Natural killer cell treated with Interleukin-12 subunit alpha and Interleukin-12 subunit beta and Interleukin-15 and Interleukin-18, amount 100 ng/mL, for 72 hours (primary cell): ENCODE results near the gene MAGOH. TPM values are rescaled to one million over a fixed set of nuclear protein-coding genes. Genes with fewer than 3 reads are reported as not detected.
A peak's percentile ranks its signal among the peaks of the same experiment; 100 is the strongest.

Source experiments
- ATAC-seq, 2 donors: fragments of 150-1000 bp; cut with Tn5 transposase in 1 of 2; sonication (Bioruptor Pico), chemical (Tn5 transposase) in 1 of 2; 2 replicates each; pipeline ENCODE4 v1.10.0; 2021
- DNase-seq: peaks from one replicate; pipeline ENCODE4 v3.0.0; 2022; ENCODE audit warnings: low spot score
- H3K27ac Mint-ChIP-seq, 2 donors: 1 replicate in 1 of 2; 2 replicates in 1 of 2; pipeline ENCODE4 v1.8.0; 2022; ENCODE audit warnings: mixed read lengths in 2 of 2, mild to moderate bottlenecking in 1 of 2, moderate library complexity in 1 of 2
- H3K27me3 Mint-ChIP-seq, 2 donors: 1 replicate in 1 of 2; 2 replicates in 1 of 2; pipeline ENCODE4 v1.8.0; 2022; ENCODE audit warnings: mixed read lengths in 2 of 2
- H3K36me3 Mint-ChIP-seq: one replicate; pipeline ENCODE4 v1.8.0; 2022; ENCODE audit warnings: mixed read lengths
- H3K4me1 Mint-ChIP-seq, 2 donors: 1 replicate in 1 of 2; 2 replicates in 1 of 2; pipeline ENCODE4 v1.8.0; 2022; ENCODE audit warnings: low read depth in 2 of 2, mixed read lengths in 2 of 2, mild to moderate bottlenecking in 1 of 2
- H3K4me3 Mint-ChIP-seq: one replicate; pipeline ENCODE4 v1.8.0; 2022; ENCODE audit warnings: mixed read lengths
- H3K9me3 Mint-ChIP-seq: 2 replicates; pipeline ENCODE4 v1.8.0; 2022; ENCODE audit warnings: mixed read lengths
- total RNA-seq, 2 donors: library from RNA; stranded (reverse); gene quantifications; one replicate each; pipeline ENCODE4 v1.2.3, GENCODE V29; 2022

MAGOH gene
- total RNA-seq, 2 donors from 2014 or later: 62.6 to 65.4 TPM

- no peak overlapping the region for H3K27ac Mint-ChIP-seq
- no peaks in the 10 kb centered on the region for H3K27me3 Mint-ChIP-seq
- H3K36me3 Mint-ChIP-seq: peaks cover 31% of the 10 kb centered on the region
- DNase-seq (peak; percentile 8), ATAC-seq (no peak)
- H3K4me3 Mint-ChIP-seq: no peak overlapping the region
- H3K4me1 Mint-ChIP-seq: no peaks in the 10 kb centered on the region
- no peaks in the 10 kb centered on the region for H3K9me3 Mint-ChIP-seq
Observed at GRCh38 chr1:53260631-53261247, 22.4 kb upstream of the MAGOH start.

GRCh38 chr1:53259932-53260331 lies 21.6 kb upstream of the MAGOH start:
- H3K27ac Mint-ChIP-seq: no peak overlapping the region
- peaks cover 24% of the 10 kb centered on the region for H3K36me3 Mint-ChIP-seq
- H3K4me1 Mint-ChIP-seq: no peaks in the 10 kb centered on the region
- ATAC-seq (no peak), DNase-seq (no peak)
- H3K9me3 Mint-ChIP-seq: no peaks in the 10 kb centered on the region
- no peaks in the 10 kb centered on the region for H3K27me3 Mint-ChIP-seq
- no peak overlapping the region for H3K4me3 Mint-ChIP-seq

GRCh38 chr1:53258216-53258615 lies 19.9 kb upstream of the MAGOH start:
- H3K27ac Mint-ChIP-seq: peak overlapping the region in 1 of 2 donors; percentile 17
- H3K4me1 Mint-ChIP-seq: no peaks in the 10 kb centered on the region
- H3K27me3 Mint-ChIP-seq: no peaks in the 10 kb centered on the region
- H3K9me3 Mint-ChIP-seq: no peaks in the 10 kb centered on the region
- ATAC-seq (no peak), DNase-seq (peak; percentile 5)
- H3K36me3 Mint-ChIP-seq: peaks cover 18% of the 10 kb centered on the region
- H3K4me3 Mint-ChIP-seq: no peak overlapping the region

GRCh38 chr1:53257454-53258081 lies 19.2 kb upstream of the MAGOH start:
- Mint-ChIP-seq H3K27me3 (no peaks in the 10 kb centered on the region), H3K4me1 (no peaks in the 10 kb centered on the region), H3K36me3 (peaks cover 18% of the 10 kb centered on the region), H3K27ac (peak overlapping the region in 1 of 2 donors; percentile 17), H3K4me3 (no peak overlapping the region), H3K9me3 (no peaks in the 10 kb centered on the region)
- ATAC-seq (no peak), DNase-seq (no peak)

DNA sequence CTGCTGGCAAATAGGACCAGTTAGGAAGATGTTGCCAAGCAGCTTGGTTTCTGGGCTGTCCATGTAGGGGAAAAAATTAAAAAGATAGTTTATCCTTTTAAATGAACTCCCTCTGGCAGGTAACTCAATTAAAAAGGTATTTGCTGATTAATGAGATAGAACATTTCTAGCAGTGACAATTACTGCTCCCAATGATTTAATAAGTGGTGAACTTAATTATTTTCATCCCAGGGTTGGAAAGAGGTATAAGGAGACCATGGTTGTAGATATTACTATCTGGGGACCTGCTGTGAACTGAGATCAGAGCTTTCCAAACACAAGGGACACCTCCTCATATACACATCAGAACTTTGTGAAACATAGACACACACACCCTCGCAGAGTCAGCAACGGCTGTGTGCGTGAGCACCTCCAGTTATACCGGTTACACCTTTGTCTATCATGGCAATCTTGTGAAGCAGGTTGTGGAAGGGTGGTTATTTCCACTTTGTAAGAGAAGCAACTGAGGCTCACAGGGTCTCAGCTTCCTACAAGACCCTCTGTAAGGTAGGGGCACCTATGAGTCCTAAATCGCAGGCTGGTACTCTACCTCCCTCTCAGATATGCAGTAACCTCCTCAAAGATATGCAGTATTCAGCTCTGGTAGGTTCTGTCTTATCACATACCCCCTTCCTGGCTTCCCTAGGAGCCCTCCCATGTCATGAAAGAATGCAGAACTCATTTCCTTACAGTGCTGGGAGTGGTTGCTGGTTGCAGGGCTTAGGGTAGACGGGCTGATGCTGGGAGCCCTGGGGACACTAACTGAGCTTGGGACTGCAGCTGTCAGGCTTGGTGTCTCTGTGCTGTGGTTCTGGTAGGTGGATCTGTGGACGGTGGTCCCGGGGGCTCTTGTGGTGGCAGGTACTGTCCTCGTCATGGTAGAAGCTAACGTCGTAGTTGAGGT lies 18.5 kb upstream of the MAGOH start:
- H3K27ac Mint-ChIP-seq: no peak overlapping the region
- no peaks in the 10 kb centered on the region for H3K9me3 Mint-ChIP-seq
- H3K4me3 Mint-ChIP-seq: no peak overlapping the region
- peaks cover 18% of the 10 kb centered on the region for H3K36me3 Mint-ChIP-seq
- peak; percentile 29 for DNase-seq
- ATAC-seq: no peak
- no peaks in the 10 kb centered on the region for H3K27me3 Mint-ChIP-seq
- H3K4me1 Mint-ChIP-seq: no peaks in the 10 kb centered on the region

GRCh38 chr1:53255031-53255430 lies 16.7 kb upstream of the MAGOH start:
- peaks cover 25% of the 10 kb centered on the region for H3K36me3 Mint-ChIP-seq
- DNase-seq: peak; percentile 2
- H3K4me3 Mint-ChIP-seq: no peak overlapping the region

GRCh38 chr1:53254011-53254640 lies 15.8 kb upstream of the MAGOH start:
- Mint-ChIP-seq H3K36me3 (peaks cover 33% of the 10 kb centered on the region), H3K4me1 (no peaks in the 10 kb centered on the region), H3K9me3 (no peaks in the 10 kb centered on the region), H3K27ac (no peak overlapping the region), H3K4me3 (no peak overlapping the region), H3K27me3 (no peaks in the 10 kb centered on the region)
- DNase-seq (no peak), ATAC-seq (peak; percentile 36 to 44)

More at GRCh38 chr1:53255031-53255430, 16.7 kb upstream of the MAGOH start:
- H3K27me3 Mint-ChIP-seq: no peaks in the 10 kb centered on the region
- H3K4me1 Mint-ChIP-seq: no peaks in the 10 kb centered on the region
- H3K27ac Mint-ChIP-seq: no peak overlapping the region
- ATAC-seq: no peak
- no peaks in the 10 kb centered on the region for H3K9me3 Mint-ChIP-seq

- H3K4me3 Mint-ChIP-seq: no peak overlapping the region
- no peaks in the 10 kb centered on the region for H3K9me3 Mint-ChIP-seq
- DNase-seq: no peak
- no peaks in the 10 kb centered on the region for H3K4me1 Mint-ChIP-seq
- H3K27ac Mint-ChIP-seq: no peak overlapping the region
- no peaks in the 10 kb centered on the region for H3K27me3 Mint-ChIP-seq
- peaks cover 21% of the 10 kb centered on the region for H3K36me3 Mint-ChIP-seq
- no peak for ATAC-seq
Observed at GRCh38 chr1:53250325-53250724, 12.0 kb upstream of the MAGOH start.

DNA sequence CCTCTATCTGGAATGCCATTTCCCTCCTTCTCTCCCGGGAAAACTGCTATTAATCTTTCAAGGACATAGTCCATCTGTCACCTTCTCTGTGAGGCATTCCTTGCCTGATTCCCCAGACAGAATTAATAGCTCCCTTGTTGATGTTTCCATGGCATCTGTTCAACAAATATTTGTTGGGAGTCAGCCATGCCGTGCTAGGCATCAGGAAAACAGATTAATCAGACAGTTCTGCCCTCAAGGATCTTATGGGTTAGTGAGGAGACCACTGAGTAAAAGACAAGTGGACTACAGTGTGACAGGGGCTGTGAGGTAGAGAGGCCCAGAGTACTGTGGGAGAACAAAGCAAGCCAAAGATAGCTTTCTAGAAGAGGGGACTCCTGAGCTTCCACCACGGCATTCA lies 11.4 kb upstream of the MAGOH start:
- H3K4me3 Mint-ChIP-seq: no peak overlapping the region
- DNase-seq (no peak), ATAC-seq (no peak)
- H3K27me3 Mint-ChIP-seq: no peaks in the 10 kb centered on the region
- H3K36me3 Mint-ChIP-seq: peaks cover 21% of the 10 kb centered on the region
- H3K27ac Mint-ChIP-seq: no peak overlapping the region
- H3K9me3 Mint-ChIP-seq: no peaks in the 10 kb centered on the region
- H3K4me1 Mint-ChIP-seq: no peaks in the 10 kb centered on the region

DNA sequence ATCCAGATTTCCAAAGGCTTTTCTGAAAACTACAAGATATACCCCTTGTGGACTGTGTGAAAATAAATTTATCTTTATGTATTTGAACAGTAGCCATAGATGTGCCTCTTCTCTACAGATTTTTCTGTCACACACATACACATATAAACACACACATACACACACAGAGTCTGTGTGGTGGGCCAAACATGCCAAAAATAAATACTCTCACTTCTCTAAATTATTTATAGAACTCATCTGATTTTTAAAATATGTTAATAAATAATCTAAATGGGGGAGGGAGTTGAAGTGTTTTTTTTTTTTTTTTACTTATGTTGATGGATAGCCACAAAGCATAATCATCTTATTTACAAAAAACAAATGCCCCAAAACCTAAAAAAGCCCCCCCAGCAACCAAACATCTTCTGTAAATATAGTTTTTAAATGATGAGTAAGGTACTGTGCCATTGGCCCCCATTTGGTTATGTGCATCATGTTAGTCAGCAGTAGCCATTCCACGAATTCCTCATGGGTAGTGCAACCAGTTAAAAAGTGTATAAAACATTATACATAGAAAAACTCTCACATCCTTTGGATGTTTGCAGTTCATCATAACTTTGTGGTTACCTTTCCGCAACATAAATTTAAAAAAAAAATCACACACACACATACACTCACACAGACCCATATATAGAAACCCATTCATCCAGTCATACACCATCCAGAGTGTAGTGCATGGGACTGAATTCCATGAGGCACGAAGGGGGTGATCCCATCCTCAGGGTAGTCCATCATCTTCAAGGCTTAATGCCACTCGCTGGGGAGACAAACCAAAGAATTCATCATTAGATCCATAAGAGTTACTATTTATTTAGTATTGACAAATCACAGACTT lies 8.2 kb upstream of the MAGOH start:
- peaks cover 21% of the 10 kb centered on the region for H3K36me3 Mint-ChIP-seq
- H3K4me3 Mint-ChIP-seq: no peak overlapping the region
- H3K9me3 Mint-ChIP-seq: no peaks in the 10 kb centered on the region
- no peak overlapping the region for H3K27ac Mint-ChIP-seq
- H3K27me3 Mint-ChIP-seq: no peaks in the 10 kb centered on the region
- ATAC-seq: no peak
- no peak for DNase-seq
- H3K4me1 Mint-ChIP-seq: no peaks in the 10 kb centered on the region

- DNase-seq: no peak
- no peak overlapping the region for H3K27ac Mint-ChIP-seq
- no peak for ATAC-seq
- no peaks in the 10 kb centered on the region for H3K9me3 Mint-ChIP-seq
- H3K4me1 Mint-ChIP-seq: peaks cover 0 to under 1% of the 10 kb centered on the region in 2 donors
- H3K27me3 Mint-ChIP-seq: no peaks in the 10 kb centered on the region
- no peaks in the 10 kb centered on the region for H3K36me3 Mint-ChIP-seq
- no peak overlapping the region for H3K4me3 Mint-ChIP-seq
Observed at GRCh38 chr1:53244141-53244540, 5.8 kb upstream of the MAGOH start.

GRCh38 chr1:53242381-53242780 lies 4.1 kb upstream of the MAGOH start:
- Mint-ChIP-seq H3K9me3 (no peaks in the 10 kb centered on the region), H3K4me1 (peaks cover 13 to 16% of the 10 kb centered on the region in 2 donors), H3K36me3 (peaks cover 6% of the 10 kb centered on the region), H3K4me3 (no peak overlapping the region), H3K27me3 (no peaks in the 10 kb centered on the region), H3K27ac (no peak overlapping the region)
- DNase-seq (no peak), ATAC-seq (no peak)

GRCh38 chr1:53241828-53242227 lies 3.5 kb upstream of the MAGOH start:
- H3K9me3 Mint-ChIP-seq: no peaks in the 10 kb centered on the region
- peaks cover 13 to 18% of the 10 kb centered on the region in 2 donors for H3K4me1 Mint-ChIP-seq
- no peak for DNase-seq
- H3K4me3 Mint-ChIP-seq: no peak overlapping the region
- no peaks in the 10 kb centered on the region for H3K27me3 Mint-ChIP-seq
- peaks cover 6% of the 10 kb centered on the region for H3K36me3 Mint-ChIP-seq
- ATAC-seq: no peak
- no peak overlapping the region for H3K27ac Mint-ChIP-seq
